Caki2 (cell line): ENCODE measurements around the gene CCDC81. TPM values are rescaled to one million over a fixed set of nuclear protein-coding genes. Genes with fewer than 3 reads are reported as not detected.
"Not testable (repeated sequence)": the region's sequence is repeated elsewhere in the genome, so short reads cannot be mapped to it uniquely, and the experiment has no call there.

Experiments
- DNase-seq: peaks from one replicate; pipeline ENCODE4 v3.0.0-alpha.2; 2015; ENCODE audit warnings: low read depth
- in situ Hi-C: cut with HindIII; loops from 2 replicates; pipeline ENCODE4 v1.10.0; 2016; ENCODE audit warnings: low sequenced_read_pairs, low pct_unique_long_range_greater_than_20kb, mixed read lengths
- total RNA-seq: library from RNA; depleted of rRNA; stranded (reverse); fragments of >200 nt; shearing (Covaris generic); gene quantifications from 2 replicates; pipeline ENCODE4 v1.2.3, GENCODE V29; 2014; ENCODE audit warnings: low replicate concordance

Gene CCDC81
- total RNA-seq, 1 experiment from 2014 or later = 0.51 TPM

DNA sequence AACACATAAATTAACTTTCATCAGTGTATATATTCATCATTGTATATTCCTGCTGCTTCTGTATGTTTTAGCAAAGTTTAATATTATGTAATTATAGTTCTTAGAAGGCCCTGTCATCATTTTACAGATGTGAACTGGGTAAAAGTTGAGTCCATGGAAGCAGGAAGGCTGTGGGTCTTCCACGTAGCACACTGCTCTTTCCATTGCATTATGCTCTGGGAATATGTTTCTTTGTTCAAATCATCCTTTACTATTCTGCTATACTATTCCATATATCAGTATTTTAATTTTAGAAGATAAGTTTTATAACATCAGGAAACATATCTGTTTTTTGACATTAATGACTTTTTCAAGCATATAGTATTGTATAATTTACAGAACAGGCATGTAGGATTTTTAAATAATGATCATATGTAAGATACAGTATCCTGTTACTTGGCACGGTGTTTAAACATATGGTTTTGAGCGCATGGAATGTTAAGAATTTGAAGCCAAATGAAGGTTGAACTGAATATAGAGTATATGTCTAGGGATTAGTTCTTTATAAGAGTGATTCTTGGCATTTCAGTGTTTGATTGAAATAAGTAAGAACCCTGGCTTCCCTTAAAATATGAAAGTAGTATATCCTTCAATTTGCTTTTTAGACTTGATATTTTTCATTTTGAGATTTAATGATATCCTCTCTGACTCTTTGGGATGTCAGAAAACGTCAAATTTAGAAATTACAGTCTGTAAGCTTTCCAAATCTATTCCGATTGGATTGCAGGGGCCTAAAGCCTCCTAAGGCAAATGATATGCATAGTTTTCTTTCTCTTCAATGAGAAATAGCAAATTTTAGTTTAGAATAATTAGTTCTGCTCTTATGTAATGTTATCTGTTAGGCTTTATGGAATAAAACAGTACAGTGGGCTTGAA, 8.6 kb downstream of the CCDC81 start:
- in situ Hi-C loops = no loop called here
- no peak for DNase-seq

DNA sequence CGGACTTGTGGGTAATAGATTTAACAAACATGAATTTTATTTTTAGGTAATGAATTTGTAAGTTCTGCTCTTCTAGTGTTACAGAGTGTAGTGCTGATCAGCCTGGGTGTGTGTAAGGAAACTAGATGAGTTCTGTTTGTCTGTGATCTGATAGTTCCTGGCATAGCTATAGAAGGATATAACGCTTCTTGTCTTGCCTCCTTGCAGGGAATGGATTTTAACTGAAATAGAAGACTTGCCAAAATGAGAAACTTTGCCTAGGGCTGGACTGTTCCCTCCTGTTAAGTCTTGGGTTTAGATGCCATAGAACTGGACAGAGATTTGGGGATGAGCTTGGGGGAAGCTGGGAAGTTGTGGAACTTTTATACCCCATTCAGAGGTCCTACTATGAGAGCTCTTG, 11.6 kb downstream of the CCDC81 start:
- in situ Hi-C loops = no loop called here
- DNase-seq = no peak

DNA sequence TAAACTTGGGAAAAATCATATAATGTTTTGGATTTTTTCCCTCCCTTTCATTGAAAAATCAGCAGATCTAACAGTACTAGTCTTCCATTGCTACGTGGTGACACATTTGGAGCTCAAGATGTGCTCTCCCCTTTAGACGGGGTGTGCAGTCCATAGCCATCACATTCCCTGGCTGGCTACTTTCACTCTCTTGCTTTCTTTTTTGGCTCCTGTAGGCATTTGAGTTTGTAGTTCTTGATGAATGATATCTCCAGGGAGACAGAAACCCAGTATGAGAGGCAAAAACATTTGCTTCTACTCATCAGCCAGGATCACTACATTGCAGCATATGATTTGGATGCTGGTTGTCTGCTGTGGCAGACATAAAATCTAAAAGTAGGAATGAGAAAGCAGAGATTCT, 12.1 kb downstream of the CCDC81 start:
- no peak for DNase-seq
- in situ Hi-C loops = no loop called here

DNA sequence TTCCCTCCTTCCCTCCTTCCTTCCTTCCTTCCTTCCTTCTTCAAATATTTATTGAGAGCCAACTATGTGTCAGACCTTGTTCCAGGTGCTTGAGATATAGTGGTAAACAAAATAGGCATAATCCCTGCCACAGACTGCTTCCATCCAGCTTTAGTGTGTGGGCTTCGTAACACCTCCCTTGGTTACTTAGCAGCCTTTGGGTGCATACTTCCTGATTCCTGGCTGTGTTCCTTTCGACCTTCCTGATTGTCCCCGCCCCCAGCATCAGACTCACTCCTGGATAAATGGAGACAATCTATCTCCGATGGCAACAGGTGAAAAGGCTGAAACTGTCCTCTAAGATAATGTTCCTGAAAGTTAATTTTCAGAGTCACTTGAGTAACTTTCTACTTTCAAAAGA, 13.5 kb downstream of the CCDC81 start:
- in situ Hi-C loops = no loop called here
- no peak for DNase-seq

DNA sequence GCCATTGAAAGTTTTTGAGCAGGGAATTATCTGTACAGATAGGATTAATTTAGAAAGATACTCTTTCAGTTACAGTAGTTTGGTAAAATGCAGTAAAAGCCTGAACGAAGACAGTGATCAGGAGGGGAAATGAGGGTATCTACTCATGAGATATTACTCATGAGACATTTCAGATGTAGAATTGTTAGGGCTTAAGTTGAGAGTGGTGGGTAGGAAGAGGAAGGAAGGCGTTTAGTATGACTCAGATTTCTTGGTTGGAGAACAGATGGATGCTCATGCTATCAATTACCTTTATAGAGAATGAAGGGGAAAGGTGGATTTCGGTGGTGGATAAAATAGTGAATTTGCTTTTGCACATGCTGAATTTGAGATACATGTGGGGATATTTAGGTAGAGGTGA, 15.8 kb downstream of the CCDC81 start:
- in situ Hi-C loops = no loop called here
- no peak for DNase-seq

DNA sequence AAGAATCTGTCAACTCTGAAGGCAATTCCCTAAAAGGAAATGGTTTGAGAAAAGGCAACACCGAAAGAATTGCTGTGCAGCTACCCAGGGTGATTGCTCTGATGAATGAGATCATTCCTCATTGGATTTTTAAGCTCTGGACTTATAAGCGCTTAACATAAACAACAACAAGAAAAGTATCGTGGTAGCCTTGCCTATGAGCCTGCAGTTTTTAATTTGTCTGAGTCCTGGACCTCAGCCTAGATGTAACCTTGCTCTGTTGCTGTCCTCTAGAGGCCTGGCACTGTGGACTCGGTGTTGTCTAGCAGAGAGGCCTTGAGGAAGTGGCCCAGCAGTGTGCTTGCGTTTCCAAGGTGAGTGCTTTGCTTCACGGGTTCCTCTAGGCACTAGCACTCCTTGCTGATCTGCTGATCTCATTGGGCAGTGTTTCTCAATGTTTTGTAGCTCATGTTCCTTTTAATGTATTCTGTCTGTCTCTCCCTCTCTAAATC, 20.4 kb downstream of the CCDC81 start:
- DNase-seq = no peak
- in situ Hi-C loops = no loop called here

DNA sequence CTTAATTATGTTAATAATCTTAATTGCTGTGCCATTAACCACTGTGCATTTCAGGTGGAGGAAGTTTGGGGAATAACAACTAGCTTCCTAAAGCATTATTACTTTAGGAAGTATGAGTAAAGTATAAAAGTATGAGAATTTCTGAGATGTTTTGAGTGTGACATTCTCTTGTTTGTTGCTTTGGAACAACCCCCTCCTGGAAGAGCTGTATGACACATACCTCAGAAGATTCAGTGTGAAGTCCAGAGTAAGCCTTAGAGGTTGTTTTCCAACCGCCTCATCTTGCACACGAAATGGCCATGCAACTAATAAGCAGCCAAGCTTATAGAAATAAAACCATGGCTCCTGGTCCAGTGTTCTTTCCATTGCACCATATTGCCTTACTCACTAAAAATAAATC, 21.7 kb downstream of the CCDC81 start:
- DNase-seq = no peak

DNA sequence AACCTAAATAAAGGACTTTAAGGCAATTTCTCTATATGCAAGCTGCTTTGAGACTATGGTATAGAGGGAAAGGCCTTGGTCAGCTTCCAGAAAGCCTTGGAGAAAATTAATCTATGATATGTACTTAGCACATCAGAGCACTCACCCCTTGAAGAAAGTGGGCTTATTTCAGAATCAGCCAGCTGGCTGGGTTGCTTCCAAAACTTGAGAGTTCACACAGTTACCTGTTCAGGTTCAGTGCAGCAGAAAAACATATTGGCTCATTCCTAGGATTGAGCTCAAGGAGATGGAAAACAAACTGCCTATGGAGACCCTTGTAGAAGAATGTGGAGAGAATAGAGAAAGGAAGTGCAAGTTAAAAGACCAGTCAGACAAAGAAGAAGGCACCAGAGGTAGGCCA, 22.7 kb downstream of the CCDC81 start:
- in situ Hi-C loops = no loop called here
- DNase-seq = no peak

More for the DNA sequence above, 21.7 kb downstream of the CCDC81 start:
- in situ Hi-C loops = no loop called here

DNA sequence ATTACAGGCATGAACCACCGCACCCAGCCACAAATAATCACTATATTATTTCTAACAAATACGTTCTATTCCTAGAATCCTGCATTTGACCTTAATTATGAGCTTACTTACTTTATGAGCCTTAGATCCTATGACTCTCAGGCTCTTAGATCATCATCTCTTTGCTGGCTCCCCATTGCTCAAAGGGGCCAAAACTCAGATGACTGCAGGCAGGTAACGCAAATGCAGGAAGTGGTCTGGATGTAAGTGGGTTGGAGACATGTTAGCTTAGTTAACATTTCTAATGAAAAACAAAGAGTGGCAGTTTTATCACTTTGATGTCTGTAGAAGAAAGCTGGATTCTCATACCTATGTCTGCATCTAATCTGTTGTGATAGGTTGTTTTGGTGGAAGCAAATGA, 23.4 kb downstream of the CCDC81 start:
- no peak for DNase-seq
- in situ Hi-C loops = no loop called here

DNA sequence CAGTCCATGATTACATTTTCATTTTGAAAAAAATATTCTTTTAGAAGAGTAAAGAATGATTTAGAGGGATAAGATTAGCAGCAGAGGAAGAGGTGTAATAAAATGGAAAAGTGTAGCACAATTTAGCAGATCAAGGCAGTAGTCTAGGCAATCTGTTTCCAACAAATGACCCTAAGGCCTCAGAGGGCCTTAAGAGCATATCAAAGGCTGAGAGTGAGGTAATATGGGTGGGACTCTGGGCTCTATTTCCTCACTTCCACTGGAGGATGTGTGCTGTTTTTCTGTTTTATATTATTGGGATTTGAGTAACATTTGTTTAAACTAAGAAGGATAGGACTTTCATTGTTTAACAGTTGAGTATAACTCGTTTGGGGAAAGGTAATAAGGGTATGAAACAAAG, 28.8 kb downstream of the CCDC81 start:
- in situ Hi-C loops = no loop called here
- DNase-seq = no peak

DNA sequence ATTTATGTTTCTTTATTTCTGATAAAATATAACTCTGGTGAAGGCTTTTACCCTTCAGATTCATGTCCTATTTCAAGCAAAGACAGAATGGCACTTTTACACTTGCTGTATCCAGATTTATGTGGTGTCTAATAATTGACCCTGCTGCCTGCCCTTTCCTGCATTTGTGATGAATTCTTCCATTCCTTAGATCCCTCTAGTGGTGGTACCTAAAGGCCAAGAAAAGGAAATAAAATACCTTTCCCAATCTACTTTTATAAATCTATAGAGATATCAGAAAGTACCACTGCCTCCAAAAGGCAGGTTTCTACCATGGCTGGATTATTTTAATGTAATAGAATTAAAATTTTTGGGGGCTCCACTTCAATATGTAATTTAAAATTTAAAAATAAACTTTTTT, 34.2 kb downstream of the CCDC81 start:
- no peak for DNase-seq
- in situ Hi-C loops = no loop called here

DNA sequence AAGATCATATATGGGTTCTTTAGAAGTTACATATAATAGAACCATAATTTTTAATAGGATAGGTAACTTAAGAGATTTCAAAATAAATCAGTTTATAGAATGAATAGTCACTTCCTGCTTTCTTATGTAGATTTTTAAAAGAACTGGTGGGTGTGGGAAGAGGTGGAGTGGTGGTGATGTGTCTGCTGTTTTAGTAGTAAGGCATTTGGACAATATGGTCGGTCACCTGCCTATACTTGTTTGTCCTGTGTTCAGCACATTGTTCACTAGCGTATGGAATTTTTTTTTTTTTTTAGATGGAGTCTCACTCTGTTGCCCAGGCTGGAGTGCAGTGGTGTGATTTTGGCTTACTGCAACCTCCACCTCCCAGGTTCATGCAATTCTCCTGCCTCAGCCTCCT, 39.3 kb downstream of the CCDC81 start:
- DNase-seq = no peak
- in situ Hi-C loops = no loop called here

DNA sequence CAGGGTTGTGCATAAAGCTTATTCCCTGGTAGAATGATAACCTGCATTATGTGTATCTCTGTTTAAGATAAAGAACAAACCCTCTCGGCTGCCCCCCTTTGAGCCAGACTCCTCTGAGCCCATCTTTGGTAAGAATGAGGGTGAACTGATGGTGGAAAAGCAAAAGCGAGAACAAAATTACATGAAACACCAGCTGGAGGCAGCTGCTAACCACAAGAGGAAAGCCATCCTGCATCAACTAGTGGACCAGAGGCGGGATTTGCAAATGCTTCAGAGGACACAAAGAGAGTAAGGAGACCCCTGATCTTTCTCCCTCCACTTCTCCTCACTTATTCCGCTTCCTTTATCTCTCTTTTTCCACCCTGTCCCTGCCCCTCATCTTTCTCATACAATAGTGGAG, 40.3 kb downstream of the CCDC81 start:
- in situ Hi-C loops = no loop called here
- DNase-seq = no peak

DNA sequence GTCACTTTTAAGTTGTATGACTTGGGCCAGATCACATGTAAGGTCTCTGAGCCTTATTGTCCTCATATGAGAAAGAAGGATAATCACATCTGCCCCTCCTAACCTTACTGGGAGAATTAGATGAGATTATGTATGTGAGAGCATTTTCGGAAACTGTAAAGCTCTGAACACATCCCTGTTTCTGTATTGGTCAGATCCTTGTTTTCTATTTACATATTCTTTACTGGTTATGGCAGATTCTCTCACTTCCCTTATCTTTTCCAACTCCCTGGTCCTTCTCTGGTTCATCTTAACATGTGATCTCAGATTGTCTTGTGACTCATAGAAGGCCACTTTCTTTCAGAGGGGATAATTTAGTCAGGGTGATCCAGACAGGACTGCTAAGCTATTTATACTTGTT, 41.8 kb downstream of the CCDC81 start:
- no peak for DNase-seq
- in situ Hi-C loops = no loop called here

DNA sequence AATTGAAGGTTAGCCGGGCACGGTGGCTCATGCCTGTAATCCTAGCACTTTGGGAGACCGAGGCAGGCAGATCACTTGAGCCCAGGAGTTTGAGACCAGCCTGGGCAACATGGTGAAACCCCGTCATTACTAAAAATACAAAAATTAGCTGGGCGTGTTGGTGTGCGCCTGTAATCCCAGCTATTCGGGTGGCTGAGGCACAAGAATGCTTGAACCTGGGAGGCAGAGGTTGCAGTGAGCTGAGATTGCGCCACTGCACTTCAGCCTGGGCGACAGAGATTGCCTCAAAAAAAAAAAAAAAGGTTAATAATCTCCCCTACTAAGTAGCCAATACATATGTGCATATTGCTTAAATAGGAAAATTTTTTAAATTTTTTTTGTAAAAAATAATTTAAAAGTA, 42.3 kb downstream of the CCDC81 start:
- in situ Hi-C loops, DNase-seq: not testable (repeated sequence)

DNA sequence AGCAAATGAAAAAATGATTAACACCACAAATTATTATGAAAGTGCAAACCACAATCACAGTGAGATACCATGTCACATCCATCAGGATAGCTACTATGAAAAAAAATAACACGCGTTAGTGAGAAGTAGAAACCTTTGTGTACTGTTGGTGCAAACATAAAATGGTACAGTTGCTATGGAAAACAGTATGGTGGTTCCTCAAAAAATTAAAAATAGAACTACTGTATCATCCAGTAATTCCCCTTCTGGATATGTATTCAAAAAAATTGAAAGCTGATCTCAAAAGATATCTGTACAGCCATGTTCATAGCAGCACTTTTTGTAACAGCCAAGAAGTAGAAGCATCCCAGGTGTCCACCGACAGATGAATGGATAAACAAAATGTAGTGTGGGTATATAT, 43.4 kb downstream of the CCDC81 start:
- DNase-seq = no peak
- in situ Hi-C loops = no loop called here

DNA sequence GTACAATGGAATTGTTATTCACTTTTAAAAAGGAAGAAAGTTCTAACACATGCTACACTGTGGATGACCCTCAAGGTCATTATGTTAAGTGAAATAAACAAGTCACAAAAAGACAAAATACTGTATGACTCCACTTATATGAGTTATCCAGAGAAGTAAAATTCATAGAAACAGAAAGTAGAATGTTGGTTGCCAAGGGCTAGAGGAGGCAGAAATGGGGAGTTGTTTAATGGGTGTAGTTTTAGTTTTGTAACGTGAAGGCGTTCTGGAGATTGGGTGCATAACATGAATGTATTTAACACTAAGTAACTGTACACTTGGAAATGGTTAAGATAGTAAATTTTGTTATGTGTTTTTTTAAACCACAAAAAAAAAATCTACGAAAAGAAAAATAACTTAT, 43.8 kb downstream of the CCDC81 start:
- in situ Hi-C loops = no loop called here
- DNase-seq = no peak

DNA sequence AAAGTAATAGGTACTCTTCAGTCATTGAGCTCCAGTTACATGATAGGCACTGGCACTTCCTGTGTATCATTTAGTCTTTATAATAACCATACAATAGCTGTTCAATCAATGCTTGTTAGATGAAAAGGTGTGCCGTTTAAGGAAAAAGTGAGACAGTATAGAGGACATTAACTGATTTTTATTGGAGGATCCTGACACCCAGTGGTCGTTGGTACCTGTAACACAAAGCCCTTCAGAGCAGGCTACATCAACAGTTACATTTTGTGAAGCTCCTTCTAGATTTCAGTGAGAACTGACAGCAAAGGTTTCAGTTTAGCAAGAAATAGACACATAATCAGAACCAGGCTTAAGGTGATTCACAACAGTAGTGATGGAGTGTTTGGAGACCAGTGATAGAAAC, 44.2 kb downstream of the CCDC81 start:
- DNase-seq = no peak
- in situ Hi-C loops = no loop called here

DNA sequence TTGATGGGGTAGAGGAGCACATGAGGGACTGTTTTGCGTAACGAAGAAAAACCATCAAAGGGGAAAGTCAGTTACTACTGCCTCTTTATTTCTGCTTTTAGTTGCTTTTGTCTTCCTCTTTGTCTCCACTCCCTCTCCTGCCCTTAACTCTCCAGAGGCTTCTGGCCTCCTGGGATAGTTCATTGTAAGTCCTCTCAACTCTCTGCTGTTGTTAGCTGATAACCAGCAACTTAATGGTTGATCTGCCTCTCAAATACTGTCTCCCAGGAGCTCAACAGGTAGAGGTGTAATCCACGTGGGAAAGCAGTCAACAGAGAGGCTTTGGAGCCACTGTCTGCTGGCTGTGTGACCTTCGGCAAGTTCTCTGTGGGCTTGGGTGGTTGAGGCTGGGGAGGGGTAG, 47.3 kb downstream of the CCDC81 start:
- in situ Hi-C loops = no loop called here
- no peak for DNase-seq

DNA sequence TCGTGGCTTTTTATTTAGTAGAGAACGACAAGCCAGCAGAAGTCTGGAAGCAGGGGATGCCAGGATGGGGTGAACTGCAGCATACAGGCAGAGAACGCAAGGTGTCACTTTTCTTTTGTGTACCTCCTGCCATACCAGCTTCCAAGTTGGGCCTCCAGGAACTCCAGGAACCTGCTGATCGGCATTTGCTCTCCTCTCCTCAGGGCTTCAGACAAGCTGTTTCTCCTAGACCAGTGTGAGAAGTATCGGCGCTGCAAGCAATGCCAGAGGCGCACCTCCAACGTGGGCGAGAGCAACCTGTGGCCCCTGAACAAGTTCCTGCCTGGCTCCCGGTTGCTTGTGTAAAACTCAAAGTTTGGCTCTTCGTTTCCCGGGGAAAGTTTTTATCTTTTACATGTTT, 47.7 kb downstream of the CCDC81 start:
- no peak for DNase-seq
- in situ Hi-C loops = no loop called here
